Cardiac ventricle fibroblast (primary cell): ENCODE data around the gene SLC22A31. TPM values are rescaled to one million over a fixed set of nuclear protein-coding genes. Genes with fewer than 3 reads are reported as not detected.

Source experiments
- total RNA-seq: library from RNA; depleted of rRNA; stranded (reverse); fragments of >200 nt; gene quantifications from 2 replicates; pipeline ENCODE4 v1.2.3, GENCODE V29; 2015

SLC22A31 gene
- total RNA-seq: 0.29 and 1.7 TPM in 2 replicates

GRCh38 chr16:89200124-89200849, at the start of gene SLC22A31:
Gene SLC22A31, minus strand, starts transcription at chr16:89200537. Its CDS starts 36 bp downstream, at chr16:89200501.

GRCh38 chr16:89217388-89218191, 17.3 kb upstream of the SLC22A31 start, which contains the start of gene ZNF778:
Gene ZNF778, plus strand, starts transcription at chr16:89217703. Its CDS starts 3,425 bp downstream, at chr16:89221128.

GRCh38 chr16:89171216-89172170, 28.8 kb downstream of the SLC22A31 start, which contains the start of gene CDH15:
Gene CDH15, plus strand, starts transcription at chr16:89171748. Its CDS starts 84 bp downstream, at chr16:89171832.

Other genes starting within 250 kb of the SLC22A31 start
- gene CBFA2T3, start 223.3 kb downstream of the SLC22A31 start, total RNA-seq: not detected in 2 replicates
- gene ACSF3, start 106.7 kb downstream of the SLC22A31 start, total RNA-seq: 17.9 and 18.9 TPM in 2 replicates
- 0.29 TPM in 1 of 2 replicates, not detected in the other for gene CDH15, start 28.8 kb downstream of the SLC22A31 start, total RNA-seq
- 3.4 and 7.3 TPM in 2 replicates for gene ZNF778, start 17.2 kb upstream of the SLC22A31 start, total RNA-seq